Muscle layer of duodenum (tissue), 2 donors: Measurements from ENCODE around the gene BACE1-AS.

ENCODE experiments used
- H3K27ac ChIP-seq: one replicate; pipeline ENCODE4 v1.7.0; 2013; ENCODE audit warnings: mild to moderate bottlenecking, low read length
- H3K27me3 ChIP-seq: one replicate; pipeline ENCODE4 v1.7.0; 2013; ENCODE audit warnings: low read depth, mild to moderate bottlenecking, control low read depth, low read length
- H3K36me3 ChIP-seq, 2 donors: one replicate each; pipeline ENCODE4 v1.7.0; 2013; ENCODE audit warnings: low read length in 2 of 2, control low read depth in 1 of 2, mild to moderate bottlenecking in 1 of 2; ENCODE audit not compliant: insufficient read depth in 2 of 2, control insufficient read depth in 1 of 2
- H3K4me1 ChIP-seq, 2 donors: one replicate each; pipeline ENCODE4 v1.7.0; 2013; ENCODE audit warnings: low read length in 2 of 2, mild to moderate bottlenecking in 2 of 2, control low read depth in 1 of 2, moderate library complexity in 1 of 2; ENCODE audit not compliant: insufficient read depth in 2 of 2, control insufficient read depth in 1 of 2
- H3K4me3 ChIP-seq, 2 donors: one replicate each; pipeline ENCODE4 v1.7.0; 2013; ENCODE audit warnings: low read length in 2 of 2, low read depth in 1 of 2, mild to moderate bottlenecking in 1 of 2
- H3K9me3 ChIP-seq, 2 donors: one replicate each; pipeline ENCODE4 v1.7.0; 2013; ENCODE audit warnings: low read length in 2 of 2, control low read depth in 1 of 2, mild to moderate bottlenecking in 1 of 2; ENCODE audit not compliant: control insufficient read depth in 1 of 2
- donor health status: healthy.

The BACE1-AS gene

GRCh38 chr11:117289795-117290194 is 1.4 kb upstream of the BACE1-AS start:
- H3K4me3 ChIP-seq = no peak overlapping the region
- peaks cover 50 to 70% of the 10 kb centered on the region in 2 donors for H3K36me3 ChIP-seq
- H3K9me3 ChIP-seq = no peaks in the 10 kb centered on the region
- H3K4me1 ChIP-seq = no peaks in the 10 kb centered on the region
- no peaks in the 10 kb centered on the region for H3K27me3 ChIP-seq
- H3K27ac ChIP-seq = no peak overlapping the region

- no peaks in the 10 kb centered on the region for H3K9me3 ChIP-seq
- no peak overlapping the region for H3K27ac ChIP-seq
- no peak overlapping the region for H3K4me3 ChIP-seq
- peaks cover 32 to 54% of the 10 kb centered on the region in 2 donors for H3K36me3 ChIP-seq
- H3K27me3 ChIP-seq = no peaks in the 10 kb centered on the region
- H3K4me1 ChIP-seq = no peaks in the 10 kb centered on the region
These were observed 1.5 kb downstream of the BACE1-AS start for GRCh38 chr11:117292616-117293015.

- Histone ChIP-seq H3K4me1 (peaks cover 0 to 9% of the 10 kb centered on the region in 2 donors), H3K4me3 (no peak overlapping the region), H3K27ac (no peak overlapping the region), H3K36me3 (peaks cover 7 to 25% of the 10 kb centered on the region in 2 donors), H3K9me3 (no peaks in the 10 kb centered on the region), H3K27me3 (no peaks in the 10 kb centered on the region)
These were observed 4.4 kb downstream of the BACE1-AS start for GRCh38 chr11:117295438-117296137.

- peaks cover 0 to 12% of the 10 kb centered on the region in 2 donors for H3K36me3 ChIP-seq
- no peaks in the 10 kb centered on the region for H3K27me3 ChIP-seq
- no peaks in the 10 kb centered on the region for H3K9me3 ChIP-seq
- H3K27ac ChIP-seq = no peak overlapping the region
- no peak overlapping the region for H3K4me3 ChIP-seq
- peaks cover 0 to 10% of the 10 kb centered on the region in 2 donors for H3K4me1 ChIP-seq
These were observed 5.7 kb downstream of the BACE1-AS start for GRCh38 chr11:117296881-117297280.

- Histone ChIP-seq H3K9me3 (no peaks in the 10 kb centered on the region), H3K27ac (no peak overlapping the region), H3K4me1 (peaks cover 0 to 10% of the 10 kb centered on the region in 2 donors), H3K36me3 (peaks cover 0 to 7% of the 10 kb centered on the region in 2 donors), H3K4me3 (no peak overlapping the region), H3K27me3 (no peaks in the 10 kb centered on the region)
These were observed 7.0 kb downstream of the BACE1-AS start for GRCh38 chr11:117298195-117298594.

GRCh38 chr11:117299351-117300282 is 8.5 kb downstream of the BACE1-AS start:
- Histone ChIP-seq H3K4me1 (peaks cover 0 to 10% of the 10 kb centered on the region in 2 donors), H3K27me3 (no peaks in the 10 kb centered on the region), H3K27ac (no peak overlapping the region), H3K4me3 (peak overlapping the region in 1 of 2 donors; percentile 37), H3K9me3 (no peaks in the 10 kb centered on the region), H3K36me3 (no peaks in the 10 kb centered on the region)

GRCh38 chr11:117300283-117300663 is 9.1 kb downstream of the BACE1-AS start:
- no peaks in the 10 kb centered on the region for H3K27me3 ChIP-seq
- no peaks in the 10 kb centered on the region for H3K9me3 ChIP-seq
- peaks cover 0 to 10% of the 10 kb centered on the region in 2 donors for H3K4me1 ChIP-seq
- no peaks in the 10 kb centered on the region for H3K36me3 ChIP-seq
- no peak overlapping the region for H3K27ac ChIP-seq
- peak overlapping the region in 1 of 2 donors; percentile 37 for H3K4me3 ChIP-seq

GRCh38 chr11:117300773-117301172 is 9.6 kb downstream of the BACE1-AS start:
- Histone ChIP-seq H3K4me3 (no peak overlapping the region), H3K27me3 (no peaks in the 10 kb centered on the region), H3K9me3 (no peaks in the 10 kb centered on the region), H3K4me1 (peaks cover 0 to 10% of the 10 kb centered on the region in 2 donors), H3K27ac (no peak overlapping the region), H3K36me3 (no peaks in the 10 kb centered on the region)

GRCh38 chr11:117302228-117302627 is 11.1 kb downstream of the BACE1-AS start:
- H3K36me3 ChIP-seq = no peaks in the 10 kb centered on the region
- H3K27me3 ChIP-seq = no peaks in the 10 kb centered on the region
- H3K4me1 ChIP-seq = peaks cover 0 to 10% of the 10 kb centered on the region in 2 donors
- no peak overlapping the region for H3K27ac ChIP-seq
- H3K9me3 ChIP-seq = no peaks in the 10 kb centered on the region
- no peak overlapping the region for H3K4me3 ChIP-seq

- Histone ChIP-seq H3K4me1 (peaks cover 0 to 10% of the 10 kb centered on the region in 2 donors), H3K27ac (no peak overlapping the region), H3K9me3 (no peaks in the 10 kb centered on the region), H3K27me3 (no peaks in the 10 kb centered on the region), H3K4me3 (no peak overlapping the region), H3K36me3 (no peaks in the 10 kb centered on the region)
These were observed 12.0 kb downstream of the BACE1-AS start for GRCh38 chr11:117303101-117303500.

GRCh38 chr11:117303646-117304315 is 12.6 kb downstream of the BACE1-AS start:
- Histone ChIP-seq H3K27me3 (no peaks in the 10 kb centered on the region), H3K4me3 (no peak overlapping the region), H3K36me3 (no peaks in the 10 kb centered on the region), H3K9me3 (no peaks in the 10 kb centered on the region), H3K4me1 (peaks cover 0 to 10% of the 10 kb centered on the region in 2 donors), H3K27ac (no peak overlapping the region)
